PFSK-1 (cell line): Measurements from ENCODE around the gene CLEC2D.

ENCODE experiments used
- FOXP2 ChIP-seq: optimal IDR thresholded peaks from 2 replicates; pipeline ENCODE3; 2011; ENCODE audit warnings: borderline replicate concordance, control low read depth, inconsistent platforms; ENCODE audit not compliant: insufficient read depth; ENCODE audit errors: extremely low read length, extremely low read depth
- POLR2AphosphoS5 ChIP-seq: IDR thresholded peaks from 2 replicates; pipeline ENCODE4 v1.6.1; 2012; ENCODE audit warnings: low read depth, mild to moderate bottlenecking, control low read depth, low read length, moderate library complexity
- SIN3A ChIP-seq: IDR thresholded peaks from 2 replicates; pipeline ENCODE4 v1.6.1; 2012; ENCODE audit warnings: mild to moderate bottlenecking, low read length, moderate library complexity, borderline replicate concordance; ENCODE audit not compliant: insufficient read depth
- TAF1 ChIP-seq: IDR thresholded peaks from 2 replicates; pipeline ENCODE4 v1.6.1; 2012; ENCODE audit warnings: low read length, control low read depth, borderline replicate concordance; ENCODE audit not compliant: insufficient read depth
- TF ChIP-seq, protein P1 (sequence below), 2 experiments: IDR thresholded peaks; 2 replicates each; pipeline versions ENCODE4 v1.6.1 to v1.8.0; 2011 to 2012; ENCODE audit warnings: low read depth in 2 of 2, low read length in 2 of 2, control low read depth in 1 of 2, inconsistent platforms in 1 of 2, mild to moderate bottlenecking in 1 of 2, moderate library complexity in 1 of 2; ENCODE audit not compliant: insufficient read depth in 1 of 2

Gene CLEC2D

DNA sequence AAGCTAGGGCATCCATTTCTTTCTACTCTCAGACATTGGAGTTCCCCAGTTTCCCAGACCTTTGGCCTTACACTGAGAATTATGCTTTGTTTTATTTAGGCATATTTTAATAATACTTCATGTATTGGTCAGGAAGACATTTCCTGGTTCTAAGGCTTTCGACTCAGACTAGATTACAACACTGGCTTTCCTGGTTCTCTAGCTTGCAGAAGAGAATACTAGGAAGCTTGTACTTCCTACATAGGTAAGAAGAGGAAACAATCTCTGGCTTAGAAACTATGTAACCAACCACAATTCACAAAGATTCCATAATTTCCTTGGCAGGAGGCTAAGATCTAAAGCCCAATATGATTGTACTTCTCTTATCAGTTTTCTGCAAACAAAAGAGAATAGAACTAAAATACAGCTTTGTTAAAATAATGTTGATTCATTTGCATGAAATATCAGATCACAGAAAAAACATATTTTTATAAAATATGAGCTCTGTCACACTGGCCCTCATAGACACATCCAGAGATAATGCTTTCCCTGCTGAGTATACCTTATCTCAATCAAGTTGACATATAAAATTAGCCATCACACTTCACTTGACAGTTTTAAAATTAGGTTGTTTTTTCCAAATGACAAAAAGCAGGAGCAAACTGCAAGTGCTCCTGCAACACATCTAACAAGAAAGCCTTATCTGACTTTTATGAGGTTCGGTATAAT, 30.5 kb downstream of the CLEC2D start:
- no peak for TF ChIP-seq SIN3A
- TF ChIP-seq, protein P1, sequence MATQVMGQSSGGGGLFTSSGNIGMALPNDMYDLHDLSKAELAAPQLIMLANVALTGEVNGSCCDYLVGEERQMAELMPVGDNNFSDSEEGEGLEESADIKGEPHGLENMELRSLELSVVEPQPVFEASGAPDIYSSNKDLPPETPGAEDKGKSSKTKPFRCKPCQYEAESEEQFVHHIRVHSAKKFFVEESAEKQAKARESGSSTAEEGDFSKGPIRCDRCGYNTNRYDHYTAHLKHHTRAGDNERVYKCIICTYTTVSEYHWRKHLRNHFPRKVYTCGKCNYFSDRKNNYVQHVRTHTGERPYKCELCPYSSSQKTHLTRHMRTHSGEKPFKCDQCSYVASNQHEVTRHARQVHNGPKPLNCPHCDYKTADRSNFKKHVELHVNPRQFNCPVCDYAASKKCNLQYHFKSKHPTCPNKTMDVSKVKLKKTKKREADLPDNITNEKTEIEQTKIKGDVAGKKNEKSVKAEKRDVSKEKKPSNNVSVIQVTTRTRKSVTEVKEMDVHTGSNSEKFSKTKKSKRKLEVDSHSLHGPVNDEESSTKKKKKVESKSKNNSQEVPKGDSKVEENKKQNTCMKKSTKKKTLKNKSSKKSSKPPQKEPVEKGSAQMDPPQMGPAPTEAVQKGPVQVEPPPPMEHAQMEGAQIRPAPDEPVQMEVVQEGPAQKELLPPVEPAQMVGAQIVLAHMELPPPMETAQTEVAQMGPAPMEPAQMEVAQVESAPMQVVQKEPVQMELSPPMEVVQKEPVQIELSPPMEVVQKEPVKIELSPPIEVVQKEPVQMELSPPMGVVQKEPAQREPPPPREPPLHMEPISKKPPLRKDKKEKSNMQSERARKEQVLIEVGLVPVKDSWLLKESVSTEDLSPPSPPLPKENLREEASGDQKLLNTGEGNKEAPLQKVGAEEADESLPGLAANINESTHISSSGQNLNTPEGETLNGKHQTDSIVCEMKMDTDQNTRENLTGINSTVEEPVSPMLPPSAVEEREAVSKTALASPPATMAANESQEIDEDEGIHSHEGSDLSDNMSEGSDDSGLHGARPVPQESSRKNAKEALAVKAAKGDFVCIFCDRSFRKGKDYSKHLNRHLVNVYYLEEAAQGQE (IDR thresholded peaks at IDR 0.05; ENCODE audit: insufficient read depth in 1 of 2, low read depth in 2 of 2, low read length in 2 of 2) = no peak
- TF ChIP-seq POLR2AphosphoS5 = no peak
- TF ChIP-seq TAF1 = no peak
- TF ChIP-seq FOXP2 = no peak

DNA sequence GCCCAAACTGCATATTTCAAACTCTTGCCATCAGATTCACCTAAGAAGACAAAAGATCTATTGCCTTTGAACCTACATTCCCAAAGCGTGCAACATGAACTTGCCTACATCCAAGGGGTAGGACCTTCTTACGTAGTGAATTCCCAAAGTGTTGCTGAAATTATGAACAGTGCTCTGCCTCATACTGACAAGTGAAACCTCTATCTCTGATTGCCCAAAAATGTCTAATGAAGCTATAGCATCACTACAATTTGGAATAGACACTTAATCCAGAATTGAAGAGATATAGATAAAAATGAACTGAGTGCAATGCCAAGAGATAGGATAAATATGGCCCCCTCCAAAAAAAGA, 31.1 kb downstream of the CLEC2D start:
- TF ChIP-seq FOXP2 = no peak
- TF ChIP-seq POLR2AphosphoS5 = no peak
- TF ChIP-seq TAF1 = no peak
- TF ChIP-seq, protein P1 (IDR thresholded peaks at IDR 0.05; ENCODE audit: insufficient read depth in 1 of 2, low read depth in 2 of 2, low read length in 2 of 2) = no peak
- TF ChIP-seq SIN3A = no peak

DNA sequence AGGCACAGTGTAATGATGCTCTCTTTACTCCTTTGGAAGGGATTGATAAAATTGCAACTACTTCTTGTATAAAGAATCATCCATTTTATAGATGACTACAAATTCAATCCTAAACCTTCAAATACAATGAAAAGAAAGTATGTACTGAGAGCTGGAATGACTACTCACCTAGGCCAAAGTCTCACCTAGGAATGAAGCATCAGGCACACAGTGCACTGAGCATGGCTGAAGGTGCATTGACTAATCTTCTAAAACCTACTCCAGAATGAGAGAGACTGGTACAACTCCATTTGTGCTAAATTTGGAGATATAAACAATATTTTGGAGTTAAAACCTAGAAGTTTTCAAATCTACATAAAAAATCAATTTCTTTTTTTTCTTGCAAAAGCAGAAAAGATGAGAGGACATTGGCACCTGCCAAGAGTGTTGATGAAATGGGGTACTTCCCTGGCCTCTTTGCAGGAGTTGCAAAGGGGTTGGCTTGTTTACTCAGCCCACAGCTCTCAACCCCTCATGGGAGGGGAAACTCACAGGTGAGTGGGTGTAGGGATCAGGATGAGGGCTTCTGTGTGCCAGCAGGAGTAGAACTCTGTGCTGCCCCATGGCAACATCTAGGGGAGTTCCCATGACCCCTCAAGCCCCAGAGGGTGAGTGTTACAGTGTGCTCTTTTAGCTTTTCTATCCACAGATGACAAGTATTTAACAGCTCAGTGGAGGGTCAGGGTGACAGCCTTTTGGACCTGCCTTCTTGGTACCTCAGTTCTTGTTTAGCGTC, 32.1 kb downstream of the CLEC2D start:
- TF ChIP-seq SIN3A (no peak), TAF1 (no peak), POLR2AphosphoS5 (no peak), FOXP2 (no peak)
- TF ChIP-seq, protein P1 (IDR thresholded peaks at IDR 0.05; ENCODE audit: insufficient read depth in 1 of 2, low read depth in 2 of 2, low read length in 2 of 2) = no peak

DNA sequence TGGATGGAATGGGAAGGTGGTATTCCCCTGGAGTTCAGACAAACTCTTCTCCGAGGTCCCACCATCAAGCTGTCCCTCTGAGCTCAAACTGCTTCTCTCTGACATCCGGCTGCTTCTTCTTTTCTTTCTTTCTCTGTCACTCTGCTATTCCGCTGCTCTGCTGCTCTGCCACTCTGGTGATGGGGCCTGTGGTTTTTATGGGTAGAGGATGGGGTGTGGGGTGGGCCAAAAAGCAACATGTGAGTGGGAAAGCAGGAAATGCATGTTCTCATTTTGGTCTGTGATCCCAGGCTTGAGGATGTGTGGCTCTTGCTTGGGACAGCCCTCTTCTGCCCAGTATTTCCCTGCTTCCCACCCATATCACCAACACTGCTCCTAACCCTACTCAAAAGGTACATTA, 32.7 kb downstream of the CLEC2D start:
- TF ChIP-seq POLR2AphosphoS5 (no peak), TAF1 (no peak), FOXP2 (no peak), SIN3A (no peak)
- TF ChIP-seq, protein P1 (IDR thresholded peaks at IDR 0.05; ENCODE audit: insufficient read depth in 1 of 2, low read depth in 2 of 2, low read length in 2 of 2) = no peak
